Type B pancreatic cell (in vitro differentiated cells): ENCODE data around the gene IWS1. TPM values are rescaled to one million over a fixed set of nuclear protein-coding genes. Genes with fewer than 3 reads are reported as not detected.

Experiments
- DNase-seq: peaks from one replicate; pipeline ENCODE4 v3.0.0; 2021; ENCODE audit warnings: mixed read lengths; ENCODE audit not compliant: unreplicated experiment; ENCODE audit errors: extremely low spot score
- H3K27ac Mint-ChIP-seq: 2 replicates; pipeline ENCODE4 v1.8.0; 2021; ENCODE audit warnings: mild to moderate bottlenecking, mixed read lengths
- H3K27me3 Mint-ChIP-seq: 2 replicates; pipeline ENCODE4 v1.8.0; 2021; ENCODE audit warnings: mixed read lengths
- H3K36me3 Mint-ChIP-seq: 2 replicates; pipeline ENCODE4 v1.8.0; 2021; ENCODE audit warnings: mixed read lengths
- H3K4me1 Mint-ChIP-seq: one replicate; pipeline ENCODE4 v1.8.0; 2021; ENCODE audit warnings: mixed read lengths; ENCODE audit not compliant: unreplicated experiment
- H3K4me3 Mint-ChIP-seq: 2 replicates; pipeline ENCODE4 v1.8.0; 2021; ENCODE audit warnings: mild to moderate bottlenecking, mixed read lengths
- H3K9me3 Mint-ChIP-seq: 2 replicates; pipeline ENCODE4 v1.8.0; 2021; ENCODE audit warnings: mixed read lengths
- CTCF ChIP-seq: fragments of 200-600 bp; sonication (generic); conservative IDR thresholded peaks from 2 replicates; pipeline ENCODE4 v1.5.0; 2021; ENCODE audit warnings: antibody characterized with exemption, mild to moderate bottlenecking
- total RNA-seq: library from RNA; stranded (reverse); gene quantifications from 2 replicates; pipeline ENCODE4 v1.2.1, GENCODE V29; 2021; ENCODE audit warnings: low replicate concordance

IWS1 gene
- total RNA-seq, 1 donor from 2014 or later: 45.3 TPM

- Mint-ChIP-seq H3K4me1 (no peaks in the 10 kb centered on the region), H3K4me3 (no peak overlapping the region), H3K27me3 (peaks cover 37% of the 10 kb centered on the region), H3K27ac (no peak overlapping the region), H3K36me3 (no peaks in the 10 kb centered on the region), H3K9me3 (no peaks in the 10 kb centered on the region)
- TF ChIP-seq CTCF: no peak
- no peak for DNase-seq
These were observed 33.2 kb upstream of the IWS1 start for GRCh38 chr2:127559454-127559853.

GRCh38 chr2:127558911-127559310 is 32.6 kb upstream of the IWS1 start:
- no peaks in the 10 kb centered on the region for H3K36me3 Mint-ChIP-seq
- no peak overlapping the region for H3K4me3 Mint-ChIP-seq
- DNase-seq: no peak
- H3K4me1 Mint-ChIP-seq: no peaks in the 10 kb centered on the region
- no peak for TF ChIP-seq CTCF
- H3K9me3 Mint-ChIP-seq: no peaks in the 10 kb centered on the region
- H3K27ac Mint-ChIP-seq: no peak overlapping the region
- H3K27me3 Mint-ChIP-seq: peaks cover 37% of the 10 kb centered on the region

GRCh38 chr2:127552846-127553245 is 26.6 kb upstream of the IWS1 start:
- Mint-ChIP-seq H3K9me3 (no peaks in the 10 kb centered on the region), H3K4me1 (no peaks in the 10 kb centered on the region), H3K27me3 (peaks cover 54% of the 10 kb centered on the region), H3K4me3 (no peak overlapping the region), H3K27ac (no peak overlapping the region), H3K36me3 (no peaks in the 10 kb centered on the region)
- TF ChIP-seq CTCF: no peak
- no peak for DNase-seq

- H3K9me3 Mint-ChIP-seq: no peaks in the 10 kb centered on the region
- no peaks in the 10 kb centered on the region for H3K36me3 Mint-ChIP-seq
- DNase-seq: no peak
- no peak for TF ChIP-seq CTCF
- no peak overlapping the region for H3K4me3 Mint-ChIP-seq
- no peak overlapping the region for H3K27ac Mint-ChIP-seq
- H3K4me1 Mint-ChIP-seq: no peaks in the 10 kb centered on the region
- peaks cover 54% of the 10 kb centered on the region for H3K27me3 Mint-ChIP-seq
These were observed 26.0 kb upstream of the IWS1 start for GRCh38 chr2:127552336-127552735.

- H3K27me3 Mint-ChIP-seq: peaks cover 54% of the 10 kb centered on the region
- H3K4me1 Mint-ChIP-seq: no peaks in the 10 kb centered on the region
These were observed 25.1 kb upstream of the IWS1 start for GRCh38 chr2:127551221-127551930.

More at GRCh38 chr2:127551221-127551930, 25.1 kb upstream of the IWS1 start:
- DNase-seq: no peak
- no peaks in the 10 kb centered on the region for H3K36me3 Mint-ChIP-seq
- no peak overlapping the region for H3K27ac Mint-ChIP-seq
- no peaks in the 10 kb centered on the region for H3K9me3 Mint-ChIP-seq
- no peak overlapping the region for H3K4me3 Mint-ChIP-seq
- no peak for TF ChIP-seq CTCF
